HEK293 (cell line): ENCODE measurements around the gene PDXK.

ENCODE experiments used
- PATZ1 ChIP-seq: fragments of 450-650 bp; formaldehyde crosslinking; IDR thresholded peaks from 2 replicates; pipeline ENCODE4 v1.5.1; 2016; ENCODE audit warnings: missing biosample characterization, missing genetic modification characterization
- ZFP3 ChIP-seq: fragments of 450-650 bp; formaldehyde crosslinking; IDR thresholded peaks from 2 replicates; pipeline ENCODE4 v1.5.1; 2016; ENCODE audit warnings: low read depth, missing biosample characterization, missing genetic modification characterization
- ZNF16 ChIP-seq: fragments of 450-650 bp; formaldehyde crosslinking; IDR thresholded peaks from 2 replicates; pipeline ENCODE4 v1.5.1; 2016; ENCODE audit warnings: low read depth, missing biosample characterization, missing genetic modification characterization
- ZNF274 ChIP-seq, 2 experiments: fragments of 200-500 bp in 1 of 2; fragments of 450-650 bp in 1 of 2; sonication (Bioruptor generic) in 1 of 2; formaldehyde crosslinking in 1 of 2; IDR thresholded peaks; 2 replicates each; pipeline versions ENCODE4 v1.5.1 to v1.6.1; 2014 to 2016; ENCODE audit warnings: borderline replicate concordance in 1 of 2, inconsistent platforms in 1 of 2, low read length in 1 of 2, missing biosample characterization in 1 of 2, missing genetic modification characterization in 1 of 2
- ZNF747 ChIP-seq: fragments of 450-650 bp; formaldehyde crosslinking; IDR thresholded peaks from 2 replicates; pipeline ENCODE4 v1.5.1; 2016; ENCODE audit warnings: missing biosample characterization, missing genetic modification characterization
- ZNF776 ChIP-seq: fragments of 450-650 bp; formaldehyde crosslinking; IDR thresholded peaks from 2 replicates; pipeline ENCODE4 v1.5.0; 2017; ENCODE audit warnings: missing biosample characterization, missing genetic modification characterization, borderline replicate concordance
- TF ChIP-seq, protein P1 (sequence below): fragments of 450-650 bp; formaldehyde crosslinking; IDR thresholded peaks from 2 replicates; pipeline ENCODE4 v1.5.1; 2016; ENCODE audit warnings: missing biosample characterization, missing genetic modification characterization

GRCh38 chr21:43703035-43703880 is 15.7 kb upstream of the PDXK start:
- TF ChIP-seq, protein P1, sequence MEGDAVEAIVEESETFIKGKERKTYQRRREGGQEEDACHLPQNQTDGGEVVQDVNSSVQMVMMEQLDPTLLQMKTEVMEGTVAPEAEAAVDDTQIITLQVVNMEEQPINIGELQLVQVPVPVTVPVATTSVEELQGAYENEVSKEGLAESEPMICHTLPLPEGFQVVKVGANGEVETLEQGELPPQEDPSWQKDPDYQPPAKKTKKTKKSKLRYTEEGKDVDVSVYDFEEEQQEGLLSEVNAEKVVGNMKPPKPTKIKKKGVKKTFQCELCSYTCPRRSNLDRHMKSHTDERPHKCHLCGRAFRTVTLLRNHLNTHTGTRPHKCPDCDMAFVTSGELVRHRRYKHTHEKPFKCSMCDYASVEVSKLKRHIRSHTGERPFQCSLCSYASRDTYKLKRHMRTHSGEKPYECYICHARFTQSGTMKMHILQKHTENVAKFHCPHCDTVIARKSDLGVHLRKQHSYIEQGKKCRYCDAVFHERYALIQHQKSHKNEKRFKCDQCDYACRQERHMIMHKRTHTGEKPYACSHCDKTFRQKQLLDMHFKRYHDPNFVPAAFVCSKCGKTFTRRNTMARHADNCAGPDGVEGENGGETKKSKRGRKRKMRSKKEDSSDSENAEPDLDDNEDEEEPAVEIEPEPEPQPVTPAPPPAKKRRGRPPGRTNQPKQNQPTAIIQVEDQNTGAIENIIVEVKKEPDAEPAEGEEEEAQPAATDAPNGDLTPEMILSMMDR (tag by site-specific recombination), result no peak
- TF ChIP-seq PATZ1 (tag by site-specific recombination) (no peak), ZNF16 (tag by site-specific recombination) (no peak), ZNF274 (IDR thresholded peaks at IDR 0.05; ENCODE audit: low read length) (no peak), ZNF274 (tag by site-specific recombination; IDR thresholded peaks at IDR 0.05; ENCODE audit: borderline replicate concordance) (no peak), ZNF747 (no peak), ZNF776 (tag by site-specific recombination) (no peak), ZFP3 (tag by site-specific recombination) (no peak)
